B cell (primary cell): ENCODE measurements around the gene PLEKHH1.

ENCODE experiments used
- EZH2 ChIP-seq: IDR thresholded peaks from 2 replicates; pipeline ENCODE4 v1.6.1; 2012; ENCODE audit warnings: borderline replicate concordance, low read depth, mild to moderate bottlenecking, moderate library complexity, low read length; ENCODE audit not compliant: insufficient read depth, poor library complexity, severe bottlenecking
- TF ChIP-seq, protein P1 (sequence below): fragments of 200-600 bp; IDR thresholded peaks from one replicate; pipeline ENCODE4 v1.8.0; 2022; ENCODE audit warnings: antibody characterized with exemption, mild to moderate bottlenecking

DNA sequence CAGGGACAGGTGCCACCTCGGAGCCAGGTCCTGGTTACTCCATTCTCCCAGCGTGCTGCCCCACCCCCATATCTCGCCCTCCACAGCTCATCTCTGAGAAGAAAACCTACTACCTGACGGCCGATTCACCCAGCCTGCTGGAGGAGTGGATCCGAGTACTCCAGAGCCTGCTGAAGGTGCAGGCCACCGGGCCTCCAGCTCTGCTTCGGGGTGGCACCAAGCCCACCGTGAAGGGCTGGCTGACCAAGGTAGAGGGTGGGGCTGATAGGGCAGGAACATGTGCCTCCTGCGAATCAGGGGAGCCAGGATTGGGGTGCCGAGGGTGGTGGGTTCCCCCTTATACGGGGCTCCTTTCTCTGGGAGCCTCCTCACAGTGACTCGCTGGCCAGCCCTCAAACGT, 41.1 kb downstream of the PLEKHH1 start:
- TF ChIP-seq, protein P1, sequence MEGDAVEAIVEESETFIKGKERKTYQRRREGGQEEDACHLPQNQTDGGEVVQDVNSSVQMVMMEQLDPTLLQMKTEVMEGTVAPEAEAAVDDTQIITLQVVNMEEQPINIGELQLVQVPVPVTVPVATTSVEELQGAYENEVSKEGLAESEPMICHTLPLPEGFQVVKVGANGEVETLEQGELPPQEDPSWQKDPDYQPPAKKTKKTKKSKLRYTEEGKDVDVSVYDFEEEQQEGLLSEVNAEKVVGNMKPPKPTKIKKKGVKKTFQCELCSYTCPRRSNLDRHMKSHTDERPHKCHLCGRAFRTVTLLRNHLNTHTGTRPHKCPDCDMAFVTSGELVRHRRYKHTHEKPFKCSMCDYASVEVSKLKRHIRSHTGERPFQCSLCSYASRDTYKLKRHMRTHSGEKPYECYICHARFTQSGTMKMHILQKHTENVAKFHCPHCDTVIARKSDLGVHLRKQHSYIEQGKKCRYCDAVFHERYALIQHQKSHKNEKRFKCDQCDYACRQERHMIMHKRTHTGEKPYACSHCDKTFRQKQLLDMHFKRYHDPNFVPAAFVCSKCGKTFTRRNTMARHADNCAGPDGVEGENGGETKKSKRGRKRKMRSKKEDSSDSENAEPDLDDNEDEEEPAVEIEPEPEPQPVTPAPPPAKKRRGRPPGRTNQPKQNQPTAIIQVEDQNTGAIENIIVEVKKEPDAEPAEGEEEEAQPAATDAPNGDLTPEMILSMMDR: no peak
- no peak for TF ChIP-seq EZH2
